Heart left ventricle (tissue), 16 donors: Measurements from ENCODE around the gene GALNTL6. TPM values are rescaled to one million over a fixed set of nuclear protein-coding genes. Genes with fewer than 3 reads are reported as not detected.

Experiments
- ATAC-seq, 4 donors: fragments of 200-7000 bp; cut with Tn5 transposase; one replicate each; pipeline ENCODE4 v1.9.1; 2020 to 2022; ENCODE audit warnings: moderate library complexity in 4 of 4, mild to moderate bottlenecking in 3 of 4, moderate number of reproducible peaks in 1 of 4
- DNase-seq, 5 donors: peaks; one replicate each; pipeline ENCODE4 v3.0.0-alpha.2; 2020
- H3K27ac ChIP-seq, 12 donors: fragments of 200-600 bp; sonication (generic) in 4 of 12; one replicate each; pipeline versions ENCODE4 v1.5.0 to v1.8.0; 2016 to 2022; ENCODE audit warnings: mild to moderate bottlenecking in 2 of 12
- H3K27me3 ChIP-seq, 9 donors: fragments of 200-600 bp; sonication (generic) in 2 of 9; one replicate each; pipeline versions ENCODE4 v1.5.1 to v1.8.0; 2016 to 2022; ENCODE audit warnings: mild to moderate bottlenecking in 3 of 9
- H3K36me3 ChIP-seq, 9 donors: fragments of 200-600 bp; sonication (generic) in 2 of 9; one replicate each; pipeline versions ENCODE4 v1.5.0 to v1.8.0; 2018 to 2022; ENCODE audit warnings: mild to moderate bottlenecking in 2 of 9
- H3K4me1 ChIP-seq, 12 donors: fragments of 200-600 bp; sonication (generic) in 4 of 12; one replicate each; pipeline versions ENCODE4 v1.5.0 to v1.8.0; 2016 to 2022; ENCODE audit warnings: mild to moderate bottlenecking in 3 of 12
- H3K4me3 ChIP-seq, 12 donors: fragments of 200-600 bp; sonication (generic) in 4 of 12; one replicate each; pipeline versions ENCODE4 v1.5.0 to v1.8.0; 2017 to 2022; ENCODE audit warnings: mild to moderate bottlenecking in 9 of 12, moderate library complexity in 4 of 12
- H3K9me3 ChIP-seq, 12 donors: fragments of 200-600 bp; sonication (generic) in 4 of 12; one replicate each; pipeline versions ENCODE4 v1.5.0 to v1.8.0; 2016 to 2022; ENCODE audit warnings: mild to moderate bottlenecking in 1 of 12
- POLR2A ChIP-seq, 2 donors: fragments of 450-650 bp; IDR thresholded peaks; one replicate each; pipeline ENCODE4 v1.6.1; 2017; ENCODE audit warnings: antibody characterized with exemption in 2 of 2, mild to moderate bottlenecking in 2 of 2, moderate library complexity in 2 of 2
- WGBS, 4 donors: extraction: QIAGEN DNeasy Blood & Tissue Kit in 2 of 4; methylation state at CpG; one replicate each; pipeline versions ENCODE4 v1.1.5 to v1.1.7; 2013 to 2018; 5-methylcytosine and 5-hydroxymethylcytosine counted together
- intact Hi-C, 10 donors: fragments of 100-400 bp; cut with DNase I; formaldehyde crosslinking; loops; one replicate each; pipeline versions ENCODE4 v1.11.1 to v1.14.2; 2022
- polyA plus RNA-seq, 2 donors: library from polyadenylated mRNA; stranded (reverse); fragments of 200-250 nt; gene quantifications; one replicate each; pipeline ENCODE4 v1.2.3, GENCODE V29; 2013
- total RNA-seq, 9 donors: library from RNA; depleted of rRNA in 2 of 9; stranded (reverse); fragments of >200 nt in 2 of 9; fragmentation: NEBNext Ultra II Directional in 3 of 9; extraction: Animal tissue kit (Norgen Biotek cat#: 25700) in 3 of 9; gene quantifications; one replicate each; pipeline versions ENCODE4 v1.1.0 to v1.2.4, GENCODE V29; 2016 to 2023
- TF ChIP-seq, protein P1 (sequence below), 12 donors: fragments of 200-600 bp; sonication (generic) in 4 of 12; IDR thresholded peaks; one replicate each; pipeline versions ENCODE4 v1.5.0 to v1.8.0; 2018 to 2022; ENCODE audit warnings: antibody characterized with exemption in 12 of 12, mild to moderate bottlenecking in 5 of 12
- donor health status: ischemic (EF 13 %, LVEDD 7.1; RV severe dilation, severe dysfunction).
- donor health status: healthy with polysubstance abuse.
- donor health status: DM: no; HTN: yes; CAD: no.
- donor health status: DM: no; HTN: no; CAD: no.
- donor health status: ischemic (EF 25% LVEDD 6.9; RV normal size, moderate dysfunction).
- donor health status: ischemic (EF 25% LVEDD 5.7; RV mildly dilated, moderate dysfunction).
- donor health status: healthy.
- donor health status: DM: yes; HTN: yes; CAD: no.
- donor health status: ischemic (EF 35%, LVEDD 5.7; RV mildly dilated, moderate dysfunction).
- donor health status: nonischemic (EF 11% LVEDD 7.7; RV severe dilation, severe dysfunction).
- donor health status: DM: yes; HTN: yes; CAD: no.
- donor health status: PGD.
- donor health status: ischemic (EF 29% LVEDD 5.4; RV normal size, mild dysfunction).
- donor health status: nonischemic (EF 23%, LVEDD 6.1; RV moderate dilation, normal function).

Gene GALNTL6
- total and polyA plus RNA-seq, 11 donors = 0.33 to 0.52 TPM; not detected in 9

DNA sequence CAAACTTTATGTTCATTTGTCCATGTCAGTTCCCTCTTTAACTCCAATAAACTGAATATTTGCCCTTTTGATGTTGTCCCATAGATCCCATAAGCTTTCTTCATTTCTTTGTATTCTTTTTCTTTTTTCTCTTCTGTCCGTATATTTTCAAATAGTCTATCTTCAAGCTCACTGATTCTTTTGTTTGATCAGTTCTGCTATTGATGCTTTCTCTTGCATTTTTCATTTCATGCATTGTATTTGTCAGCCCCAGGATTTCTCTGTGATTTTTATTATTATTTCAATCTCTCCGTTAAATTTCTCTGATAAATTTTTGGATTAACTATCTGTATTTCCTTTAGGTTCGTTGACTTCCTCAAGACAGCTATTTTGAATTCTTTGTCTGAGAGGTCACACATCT, 1082.5 kb downstream of the GALNTL6 start:
- ATAC-seq = no peak
- H3K27ac ChIP-seq = no peak overlapping the region
- no peaks in the 10 kb centered on the region for H3K27me3 ChIP-seq
- intact Hi-C loops = no loop called here
- WGBS, 4 donors = 82 to 95% (median 88%) methylated on average over 3 of the region's 3 CpGs
- H3K4me3 ChIP-seq = no peak overlapping the region
- TF ChIP-seq, protein P1, sequence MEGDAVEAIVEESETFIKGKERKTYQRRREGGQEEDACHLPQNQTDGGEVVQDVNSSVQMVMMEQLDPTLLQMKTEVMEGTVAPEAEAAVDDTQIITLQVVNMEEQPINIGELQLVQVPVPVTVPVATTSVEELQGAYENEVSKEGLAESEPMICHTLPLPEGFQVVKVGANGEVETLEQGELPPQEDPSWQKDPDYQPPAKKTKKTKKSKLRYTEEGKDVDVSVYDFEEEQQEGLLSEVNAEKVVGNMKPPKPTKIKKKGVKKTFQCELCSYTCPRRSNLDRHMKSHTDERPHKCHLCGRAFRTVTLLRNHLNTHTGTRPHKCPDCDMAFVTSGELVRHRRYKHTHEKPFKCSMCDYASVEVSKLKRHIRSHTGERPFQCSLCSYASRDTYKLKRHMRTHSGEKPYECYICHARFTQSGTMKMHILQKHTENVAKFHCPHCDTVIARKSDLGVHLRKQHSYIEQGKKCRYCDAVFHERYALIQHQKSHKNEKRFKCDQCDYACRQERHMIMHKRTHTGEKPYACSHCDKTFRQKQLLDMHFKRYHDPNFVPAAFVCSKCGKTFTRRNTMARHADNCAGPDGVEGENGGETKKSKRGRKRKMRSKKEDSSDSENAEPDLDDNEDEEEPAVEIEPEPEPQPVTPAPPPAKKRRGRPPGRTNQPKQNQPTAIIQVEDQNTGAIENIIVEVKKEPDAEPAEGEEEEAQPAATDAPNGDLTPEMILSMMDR (IDR thresholded peaks at IDR 0.05) = no peak
- TF ChIP-seq POLR2A (IDR thresholded peaks at IDR 0.05) = no peak
- no peaks in the 10 kb centered on the region for H3K4me1 ChIP-seq
- DNase-seq = no peak
- H3K9me3 ChIP-seq = peaks cover 0 to 32% (median 11%) of the 10 kb centered on the region in 12 donors
- H3K36me3 ChIP-seq = no peaks in the 10 kb centered on the region

DNA sequence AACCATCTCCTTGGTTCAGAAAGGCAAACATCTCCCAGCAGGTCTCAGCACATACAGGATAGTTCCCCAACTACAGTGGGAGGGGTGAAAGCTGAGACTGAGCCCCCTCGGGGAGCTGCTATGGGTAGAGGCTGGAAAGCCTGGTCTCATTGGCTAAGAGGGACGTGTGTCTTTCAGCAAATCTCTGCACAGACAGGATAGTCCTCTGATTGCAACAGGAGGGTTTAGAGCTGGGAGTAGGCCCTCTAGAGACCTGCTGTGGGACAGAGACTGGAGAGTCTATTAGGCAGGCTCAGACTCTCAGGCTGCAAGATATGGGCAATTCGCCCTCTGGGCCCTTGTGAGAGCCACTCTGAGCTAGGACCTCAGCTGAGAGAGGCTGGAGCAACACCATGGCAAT, 1083.8 kb downstream of the GALNTL6 start:
- TF ChIP-seq, protein P1 (IDR thresholded peaks at IDR 0.05) = no peak
- no peak for TF ChIP-seq POLR2A (IDR thresholded peaks at IDR 0.05)
- Histone ChIP-seq H3K36me3 (no peaks in the 10 kb centered on the region), H3K27ac (no peak overlapping the region), H3K4me3 (no peak overlapping the region), H3K27me3 (no peaks in the 10 kb centered on the region), H3K4me1 (no peaks in the 10 kb centered on the region), H3K9me3 (peaks cover 0 to 26% (median 11%) of the 10 kb centered on the region in 12 donors)
- no peak for DNase-seq
- intact Hi-C loops = no loop called here
- 49 to 61% (median 60%) methylated on average over 3 of the region's 3 CpGs for WGBS, 4 donors
- no peak for ATAC-seq

DNA sequence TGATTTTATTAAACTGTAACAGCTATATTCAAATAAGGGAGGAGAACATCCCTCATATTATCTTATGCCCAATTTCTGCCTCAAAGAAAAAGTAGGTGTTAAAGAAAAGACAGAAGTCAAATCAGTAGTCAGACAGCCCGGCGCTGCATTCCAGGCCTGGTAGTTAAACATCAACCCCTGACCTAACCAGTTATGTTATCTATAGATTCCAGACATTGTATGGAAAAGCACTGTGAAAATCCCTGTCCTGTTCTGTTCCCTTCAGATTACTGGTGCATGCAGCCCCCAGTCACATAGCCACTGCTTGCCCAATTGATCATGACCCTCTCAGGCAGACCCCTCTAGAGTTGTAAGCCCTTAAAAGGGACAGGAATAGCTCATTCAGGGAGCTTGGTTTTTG, 1085.5 kb downstream of the GALNTL6 start:
- Histone ChIP-seq H3K9me3 (peaks cover 0 to 25% (median 11%) of the 10 kb centered on the region in 12 donors), H3K27ac (no peak overlapping the region), H3K27me3 (no peaks in the 10 kb centered on the region), H3K36me3 (no peaks in the 10 kb centered on the region), H3K4me3 (no peak overlapping the region), H3K4me1 (no peaks in the 10 kb centered on the region)
- TF ChIP-seq POLR2A (IDR thresholded peaks at IDR 0.05) = no peak
- TF ChIP-seq, protein P1 (IDR thresholded peaks at IDR 0.05) = no peak
- DNase-seq (no peak), ATAC-seq (no peak)
- intact Hi-C loops = no loop called here
- WGBS, 4 donors = 48 to 62% (median 61%) methylated on average over 2 of the region's 2 CpGs

DNA sequence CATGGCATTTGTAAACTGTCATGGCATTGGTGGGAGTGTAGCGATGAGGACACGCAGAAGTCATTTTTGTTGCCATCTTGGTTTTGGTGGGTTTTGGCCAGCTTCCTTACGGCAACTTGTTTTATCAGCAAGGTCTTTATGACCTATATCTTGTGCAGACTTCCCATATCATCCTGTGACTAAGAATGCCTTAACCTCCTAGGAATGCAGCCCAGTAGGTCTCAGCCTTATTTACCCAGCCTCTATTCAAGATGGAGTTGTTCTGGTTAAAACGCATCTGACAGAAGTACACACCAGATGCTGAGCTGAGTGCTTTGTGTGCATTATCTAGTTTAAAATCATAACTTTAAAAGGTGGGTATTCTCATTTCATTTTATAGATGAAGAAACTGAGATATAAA, 1086.7 kb downstream of the GALNTL6 start:
- H3K4me3 ChIP-seq = no peak overlapping the region
- H3K9me3 ChIP-seq = peaks cover 0 to 18% (median 11%) of the 10 kb centered on the region in 12 donors
- DNase-seq = no peak
- no peaks in the 10 kb centered on the region for H3K36me3 ChIP-seq
- no peaks in the 10 kb centered on the region for H3K4me1 ChIP-seq
- intact Hi-C loops = no loop called here
- H3K27me3 ChIP-seq = no peaks in the 10 kb centered on the region
- no peak for ATAC-seq
- no peak overlapping the region for H3K27ac ChIP-seq
- TF ChIP-seq, protein P1 (IDR thresholded peaks at IDR 0.05) = no peak
- no peak for TF ChIP-seq POLR2A (IDR thresholded peaks at IDR 0.05)
- 86 to 91% (median 87%) methylated on average over 4 of the region's 4 CpGs for WGBS, 4 donors
